Stimulated activated CD4-positive, alpha-beta T cell treated with anti-CD3 and anti-CD28 coated beads, TNF-alpha, amount 100 ng/mL, for 1 hour (primary cell): ENCODE data around the gene WFDC5.
"Not testable (repeated sequence)": the region's sequence is repeated elsewhere in the genome, so short reads cannot be mapped to it uniquely, and the experiment has no call there.

ENCODE experiments used
- DNase-seq, 3 donors: peaks; one replicate each; pipeline ENCODE4 v3.0.0-alpha.2; 2020; ENCODE audit warnings: low read depth in 3 of 3, low spot score in 1 of 3

Gene WFDC5

DNA sequence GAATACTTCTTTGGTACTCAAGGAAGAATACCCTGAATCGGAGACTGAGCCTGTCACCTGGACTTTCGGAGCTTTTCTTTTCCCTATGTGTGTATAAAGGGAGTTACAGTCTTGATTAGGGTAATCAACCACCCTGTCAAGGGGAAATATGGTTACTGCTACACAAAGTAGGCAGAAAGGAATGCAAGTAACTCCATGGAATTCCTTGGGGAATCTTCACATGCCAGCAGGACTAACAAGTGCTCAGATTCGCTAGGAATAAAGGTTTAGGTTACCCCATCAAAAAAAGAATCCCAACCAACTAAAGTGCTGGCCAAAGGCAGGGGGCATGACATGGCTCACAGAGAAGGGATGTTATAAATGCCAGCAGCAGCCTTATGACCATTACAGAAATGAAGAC lies 24.5 kb downstream of the WFDC5 start:
- DNase-seq = no peak

DNA sequence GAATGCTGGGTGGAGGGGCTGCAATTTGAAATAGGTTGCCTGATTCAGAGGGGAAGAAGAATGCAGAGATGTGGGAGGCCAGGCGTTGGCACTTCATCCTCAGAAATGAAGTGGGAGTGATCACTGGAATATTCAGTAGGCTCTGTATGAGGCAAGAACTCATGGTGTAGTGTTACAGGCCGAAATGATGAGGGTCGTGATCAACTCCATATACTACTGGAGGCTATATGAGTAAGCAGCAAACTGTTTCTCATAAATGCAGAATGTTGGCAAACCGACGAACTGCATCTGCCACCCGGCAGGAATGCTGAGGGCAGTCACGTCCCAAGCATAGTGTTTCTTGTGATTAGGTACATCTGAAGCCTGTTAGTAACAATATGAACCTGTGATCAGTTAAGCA lies 26.7 kb downstream of the WFDC5 start:
- no peak for DNase-seq

DNA sequence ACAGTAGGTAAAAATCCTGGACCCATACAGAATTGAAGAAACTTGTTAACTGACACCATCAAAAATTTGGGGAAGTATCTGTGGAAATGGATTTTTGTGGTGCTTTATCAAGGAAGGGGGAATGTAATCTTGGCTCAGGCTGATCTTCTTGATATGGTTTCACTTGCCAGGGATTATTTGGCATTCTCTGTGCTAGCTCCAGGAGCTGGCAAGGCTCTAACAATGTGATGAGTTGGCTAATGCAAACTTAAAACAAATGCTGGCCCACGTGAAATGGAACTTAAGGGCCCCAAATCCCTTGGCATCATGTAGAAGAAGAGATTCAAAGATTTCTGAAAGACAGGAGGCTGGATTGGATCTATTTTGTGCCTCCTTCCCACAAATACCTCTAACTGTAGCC lies 27.2 kb downstream of the WFDC5 start:
- DNase-seq = no peak

DNA sequence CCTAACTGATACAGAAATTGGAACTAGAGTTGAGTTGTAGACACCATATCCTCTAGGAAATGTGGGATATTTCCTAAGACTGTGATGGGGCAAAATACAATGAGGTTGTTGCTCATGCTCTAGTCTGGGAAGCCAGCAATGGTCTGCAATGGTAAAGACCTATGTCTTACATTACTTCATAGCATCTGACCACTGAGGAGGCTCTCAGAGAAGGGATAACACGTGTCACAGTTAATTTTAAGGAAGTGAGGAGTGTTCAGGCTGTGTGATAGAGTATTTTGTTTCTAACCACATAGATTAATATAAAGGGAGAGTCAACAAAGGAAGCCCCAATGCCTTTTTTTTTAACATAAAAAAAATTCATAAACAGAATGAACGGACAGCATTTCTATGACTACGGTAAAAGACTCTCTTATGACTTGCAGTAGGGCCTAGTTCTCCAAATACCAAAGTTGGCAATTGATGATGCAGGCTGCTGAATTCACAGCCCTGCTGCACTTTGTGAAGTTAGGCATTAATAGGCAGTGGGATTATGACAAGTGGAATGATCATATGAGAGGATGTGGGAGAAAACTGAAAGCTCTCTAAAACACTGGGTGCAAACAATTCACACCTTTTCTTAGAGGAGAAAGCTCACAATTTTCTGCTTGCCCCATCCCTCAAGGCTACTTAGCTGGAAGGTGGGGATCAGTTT lies 27.7 kb downstream of the WFDC5 start:
- no peak for DNase-seq

DNA sequence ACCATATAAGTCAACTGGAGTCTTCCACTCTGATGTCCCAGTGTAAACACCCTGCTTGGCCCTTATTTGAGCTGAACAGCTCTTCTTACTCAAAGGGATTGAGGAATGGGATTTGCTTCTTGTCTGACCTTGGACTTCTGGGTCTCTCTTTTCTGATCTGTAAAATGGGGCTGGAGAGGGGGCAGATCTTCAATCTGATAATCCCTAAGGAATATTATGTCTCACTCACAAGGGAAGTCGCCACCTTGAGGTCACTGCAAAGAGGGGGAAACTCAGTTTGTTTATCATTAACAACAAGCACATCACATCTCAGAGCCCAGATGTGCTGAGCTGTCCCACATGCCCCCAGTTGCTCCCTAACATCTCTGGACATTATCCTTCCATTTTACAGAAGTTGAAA lies 29.1 kb downstream of the WFDC5 start:
- no peak for DNase-seq

DNA sequence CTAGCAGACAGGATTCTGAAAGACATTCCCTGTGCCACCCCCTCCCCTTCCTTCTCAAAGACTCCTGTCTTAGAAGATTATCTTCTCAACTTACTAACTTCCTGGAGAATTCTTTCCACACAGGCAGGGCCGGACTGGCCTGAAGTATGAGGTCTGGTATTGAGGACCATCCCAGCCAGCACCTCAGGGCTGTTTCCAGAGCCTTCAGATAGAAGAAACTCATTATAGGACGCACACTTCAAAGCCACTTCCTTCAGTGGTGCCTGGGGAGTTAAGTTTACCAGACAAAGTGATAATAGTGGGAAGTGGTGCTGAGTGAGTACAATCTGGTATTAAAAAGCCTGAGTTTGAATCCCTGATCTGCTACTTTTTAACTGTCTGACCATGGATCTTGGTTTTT lies 29.7 kb downstream of the WFDC5 start:
- DNase-seq = no peak

DNA sequence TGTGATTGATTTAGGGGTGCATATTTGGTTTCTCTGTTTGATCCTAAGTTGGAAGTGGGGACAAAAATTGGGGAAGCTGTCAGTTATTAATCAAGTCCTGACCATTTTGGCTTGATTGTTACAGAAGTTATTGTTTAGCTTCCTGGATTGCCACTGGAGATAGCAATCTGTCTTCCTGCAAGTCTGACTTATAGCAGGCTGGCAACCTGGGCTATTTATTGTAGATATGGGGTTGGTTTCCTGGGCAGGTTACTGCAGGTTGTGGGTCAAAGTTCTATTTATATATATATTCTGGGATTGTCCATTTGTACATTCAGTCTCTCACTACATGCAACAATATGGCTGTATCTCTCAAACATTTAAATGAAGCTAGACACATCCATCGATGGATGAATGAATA lies 31.8 kb downstream of the WFDC5 start:
- no peak for DNase-seq

DNA sequence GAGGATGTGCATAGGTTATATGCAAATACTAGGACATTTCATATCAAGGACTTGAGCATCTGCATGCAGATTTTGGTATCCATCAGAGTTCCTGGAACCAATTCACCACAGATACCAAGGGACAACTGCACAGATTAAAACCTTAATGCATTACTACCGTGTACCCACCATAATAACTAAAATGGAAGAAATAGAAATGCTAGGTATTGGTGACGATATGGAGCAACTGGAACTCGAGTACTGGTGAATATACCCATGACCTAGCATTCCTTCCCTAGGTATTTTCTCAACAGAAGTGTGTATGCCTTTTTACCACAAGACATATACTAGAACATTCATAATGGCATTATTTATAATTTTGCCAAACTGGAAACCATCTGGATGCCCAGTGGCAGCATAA lies 32.5 kb downstream of the WFDC5 start:
- no peak for DNase-seq

DNA sequence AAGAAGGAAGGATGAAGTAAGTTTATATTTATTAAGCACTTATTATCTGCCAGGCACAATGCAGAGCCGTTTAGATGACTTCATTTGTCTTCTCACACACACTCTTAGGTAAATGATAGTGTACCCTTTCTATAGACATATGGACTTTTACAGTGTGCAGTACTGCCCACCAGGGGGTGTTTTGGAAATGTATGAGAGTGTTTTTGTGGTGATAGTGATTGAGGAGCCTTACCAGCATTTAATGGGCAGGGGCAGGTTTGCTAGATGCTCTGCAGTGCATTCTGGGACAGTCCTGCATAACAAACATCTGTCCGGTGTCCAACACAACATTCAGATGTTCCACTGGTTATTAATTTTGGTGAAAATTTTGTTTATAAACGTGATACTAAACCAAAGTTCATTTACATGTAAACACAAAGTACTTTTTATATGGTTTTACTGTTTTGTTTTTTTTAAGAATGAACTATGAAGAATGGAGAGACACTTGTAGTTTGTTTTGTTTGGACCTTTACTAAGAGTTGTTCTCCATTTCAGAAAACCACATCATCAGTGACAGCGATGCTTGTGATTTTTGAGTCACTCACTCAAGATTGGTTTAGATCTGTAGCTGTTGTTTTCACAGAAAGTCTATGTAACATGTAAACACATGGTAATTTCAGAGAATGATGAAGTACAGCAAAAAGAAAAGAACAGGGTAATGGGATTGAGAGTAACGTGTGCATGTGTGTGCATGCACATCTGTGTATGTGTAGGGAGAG lies 33.9 kb downstream of the WFDC5 start:
- DNase-seq = no peak

DNA sequence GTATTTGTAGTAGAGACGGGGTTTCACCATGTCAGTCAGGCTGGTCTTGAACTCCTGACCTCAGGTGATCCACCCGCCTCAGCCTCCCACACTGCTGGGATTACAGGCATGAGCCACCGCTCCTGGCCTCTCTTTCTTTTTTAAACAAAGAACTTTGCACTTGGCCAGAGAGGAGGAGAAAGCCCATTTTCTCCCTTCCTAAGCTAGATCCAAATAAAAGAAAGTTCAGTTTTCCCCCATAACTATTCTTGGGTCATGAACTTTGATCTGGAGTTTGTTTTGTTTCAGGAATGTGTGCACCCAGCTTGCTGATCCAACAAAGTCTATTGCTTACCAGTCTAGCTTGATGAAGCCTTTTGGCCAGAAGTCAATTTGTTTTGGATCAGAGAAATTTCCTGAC lies 37.4 kb downstream of the WFDC5 start:
- DNase-seq = no peak

DNA sequence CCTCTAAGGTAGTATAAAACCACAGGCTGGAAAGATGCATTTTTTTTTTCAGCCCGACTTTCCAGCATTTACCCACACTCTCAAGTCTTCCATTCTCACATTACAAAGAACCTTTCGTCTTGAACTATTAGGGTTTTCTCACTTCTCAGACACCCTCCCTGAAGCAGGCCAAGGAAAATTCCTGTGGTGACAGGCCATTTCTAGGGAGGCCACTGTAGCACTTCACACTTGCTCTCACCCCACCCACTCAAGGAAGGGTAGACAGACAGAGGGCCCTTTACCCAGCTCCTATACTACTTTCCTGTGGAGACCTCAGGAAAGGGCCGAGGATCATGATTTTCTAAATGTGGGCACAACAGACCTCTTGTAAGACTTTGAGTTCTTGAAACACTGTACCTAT lies 41.8 kb downstream of the WFDC5 start:
- DNase-seq = no peak

DNA sequence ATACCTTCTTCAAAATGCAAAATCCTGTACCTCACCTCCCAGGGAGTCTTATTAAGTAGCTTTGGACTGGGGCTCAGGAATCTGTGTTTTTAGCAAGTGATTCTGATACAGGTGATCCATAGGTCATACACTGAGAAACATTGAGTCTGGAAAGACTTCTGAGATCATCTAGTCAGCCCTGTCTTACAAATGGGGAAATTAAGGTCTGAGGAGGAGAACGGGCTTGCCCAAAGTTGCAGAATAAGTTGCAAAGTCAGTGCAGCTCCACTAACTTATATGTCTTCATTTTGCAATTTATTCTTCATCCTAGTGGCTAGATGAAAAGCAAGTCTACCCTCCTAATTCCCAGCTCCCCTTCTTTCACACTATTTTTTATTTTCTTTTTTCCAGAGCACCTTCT lies 42.9 kb downstream of the WFDC5 start:
- DNase-seq = no peak

DNA sequence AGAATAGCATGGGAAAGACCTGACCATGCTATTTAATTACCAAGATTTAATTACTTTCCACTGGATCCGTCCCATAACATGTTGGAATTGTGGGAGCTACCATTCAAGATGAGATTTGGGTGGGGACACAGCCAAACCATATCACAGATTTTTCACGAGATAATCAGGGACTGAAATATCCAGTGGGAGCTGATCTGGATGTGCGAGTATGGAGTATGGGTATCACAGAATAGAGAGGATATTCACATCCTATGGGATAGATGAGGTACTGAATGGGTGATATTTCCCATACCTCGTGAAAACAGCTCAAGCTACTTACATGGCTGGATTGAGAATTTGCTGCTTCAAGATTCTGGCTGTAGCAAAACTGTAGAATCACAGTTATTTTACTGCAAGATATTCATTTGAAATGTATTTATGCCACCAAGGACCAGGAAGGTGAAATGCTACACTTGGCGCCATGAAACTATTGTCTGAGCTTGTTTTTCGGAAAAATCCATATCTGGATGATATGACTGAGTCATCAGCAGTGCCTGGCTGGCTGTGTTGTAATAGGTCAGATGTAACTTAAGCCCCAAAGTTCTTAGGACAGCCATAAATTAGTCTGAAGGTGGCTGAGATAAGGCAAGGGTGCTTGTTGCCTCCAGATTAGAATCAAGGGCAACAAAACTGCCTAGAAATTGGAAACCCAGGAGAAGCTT lies 43.9 kb downstream of the WFDC5 start:
- no peak for DNase-seq

DNA sequence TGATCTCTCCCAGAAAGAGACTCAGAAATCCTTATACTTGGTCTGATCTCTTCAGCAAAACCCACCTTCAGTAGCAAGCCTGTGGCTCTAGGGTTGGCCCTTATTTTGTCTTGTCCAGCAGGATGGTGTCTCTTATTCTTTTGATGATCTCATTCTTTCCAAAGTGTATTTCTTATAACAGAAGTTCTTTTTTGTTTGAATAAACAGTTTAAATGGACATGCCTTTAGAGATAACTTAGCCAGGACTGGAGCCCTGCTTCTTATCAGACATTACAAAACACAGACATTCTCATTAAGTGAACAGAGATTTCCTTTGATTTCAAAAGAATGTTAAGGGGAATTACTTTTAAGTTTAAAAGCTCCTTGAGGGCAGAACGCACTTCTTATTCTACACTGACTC lies 45.7 kb downstream of the WFDC5 start:
- DNase-seq = no peak

DNA sequence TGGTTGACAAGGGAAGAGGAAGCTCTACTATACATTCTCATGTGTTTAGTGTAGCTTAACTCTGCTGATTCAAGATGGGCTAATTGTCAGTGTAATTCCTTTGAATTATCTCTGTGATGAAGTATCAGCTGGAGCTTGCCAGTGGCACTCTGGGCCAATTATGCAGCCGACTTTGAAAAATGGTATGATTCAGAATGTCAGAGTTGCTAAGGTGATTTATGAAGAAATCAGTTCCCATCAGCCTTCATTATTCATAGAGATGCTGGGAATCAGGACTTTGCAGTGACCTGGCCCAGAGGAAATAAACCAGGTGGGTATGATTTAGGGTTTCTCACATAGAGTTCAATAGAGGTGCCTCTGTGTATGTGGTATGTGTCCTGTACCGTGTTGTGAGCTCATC lies 47.4 kb downstream of the WFDC5 start:
- no peak for DNase-seq

DNA sequence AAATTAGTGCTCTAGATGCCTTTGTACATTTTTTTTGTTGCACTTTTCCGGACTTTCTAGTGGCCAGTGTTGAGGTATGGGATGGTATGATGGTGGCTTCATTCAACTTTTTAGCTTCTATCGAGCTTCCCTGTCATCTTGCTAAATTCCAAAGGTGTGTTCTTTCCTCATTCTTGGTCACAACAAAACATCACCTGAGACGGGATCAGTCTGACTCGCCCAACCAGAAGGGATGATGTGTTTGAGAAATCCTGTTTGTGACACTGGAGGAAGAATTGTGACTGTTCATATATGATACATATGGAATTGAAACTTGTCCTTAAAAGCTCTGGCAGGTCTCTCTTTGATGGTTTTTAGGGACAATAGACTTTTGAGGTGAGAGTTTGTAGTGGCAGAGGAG lies 47.9 kb downstream of the WFDC5 start:
- DNase-seq = no peak

DNA sequence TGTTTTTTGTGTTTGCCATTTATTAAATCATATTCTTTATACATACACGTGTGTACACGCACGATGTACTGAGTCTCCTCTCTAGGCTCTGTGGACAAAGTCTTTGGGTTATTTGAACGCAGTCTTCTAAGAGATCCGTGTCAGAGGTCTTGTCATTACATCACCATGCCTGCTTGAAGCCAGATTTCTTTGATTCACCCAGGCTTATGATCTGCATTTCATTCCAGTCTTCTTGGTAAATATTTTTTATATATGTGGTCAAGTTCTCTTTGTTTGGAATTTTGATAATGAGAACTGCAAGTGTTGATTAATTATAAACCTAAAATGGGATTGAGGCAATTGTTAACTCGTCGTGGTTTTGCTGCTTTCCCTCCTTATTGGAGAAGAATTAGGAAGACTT lies 48.6 kb downstream of the WFDC5 start:
- no peak for DNase-seq

DNA sequence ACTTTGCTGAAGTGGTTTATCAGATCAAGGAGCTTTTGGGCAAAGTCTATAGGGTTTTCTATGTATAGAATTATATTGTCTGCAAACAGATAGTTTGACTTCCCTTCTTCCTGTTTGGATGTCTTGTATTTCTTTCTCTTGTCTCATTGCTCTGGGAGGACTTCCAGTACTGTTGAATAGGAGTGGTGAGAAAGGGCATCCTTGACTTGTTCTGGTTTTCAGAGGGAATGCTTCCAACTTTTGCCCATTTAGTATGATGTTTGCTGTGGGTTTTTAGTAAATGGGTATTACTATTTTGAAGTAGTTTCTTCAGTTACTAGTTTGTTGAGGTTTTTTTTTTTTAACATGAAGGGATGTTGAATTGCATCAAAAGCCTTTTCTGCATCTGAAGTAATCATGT lies 50.2 kb downstream of the WFDC5 start:
- no peak for DNase-seq

DNA sequence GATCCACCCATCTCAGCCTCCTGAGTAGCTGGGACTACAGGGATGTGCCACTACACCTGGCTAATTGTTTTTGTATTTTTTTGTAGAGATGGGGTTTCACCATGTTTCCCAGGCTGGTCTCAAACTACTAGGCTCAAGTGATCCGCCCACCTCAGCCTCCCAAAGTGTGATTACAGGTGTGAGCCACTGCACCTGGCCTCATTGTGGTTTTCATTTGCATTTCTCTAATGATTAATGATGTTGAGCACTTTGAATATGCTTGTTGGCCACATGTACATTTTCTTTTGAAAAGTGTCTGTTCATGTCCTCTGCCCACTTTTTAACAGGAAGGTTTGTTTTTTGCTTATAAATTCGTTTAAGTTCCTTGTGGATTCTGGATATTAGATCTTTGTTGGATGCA lies 51.9 kb downstream of the WFDC5 start:
- DNase-seq = not testable (repeated sequence)

DNA sequence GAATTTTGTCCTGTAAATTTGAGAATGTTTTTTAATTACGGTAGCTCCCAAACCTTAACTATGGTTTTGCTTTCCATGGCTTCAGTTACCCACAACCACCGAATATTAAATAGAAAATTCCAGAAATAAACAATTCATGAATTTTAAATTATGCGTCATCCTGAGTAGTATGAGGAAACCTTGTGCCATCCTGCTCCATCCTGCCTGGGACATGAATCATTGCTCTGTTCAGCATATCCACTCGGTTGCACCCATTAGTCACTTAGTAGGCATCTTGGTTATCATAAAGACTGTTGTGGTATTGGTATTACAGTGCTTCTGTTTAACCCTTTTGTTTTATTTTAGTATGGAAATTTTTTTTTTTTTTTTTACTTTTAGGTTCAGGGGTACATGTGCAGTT lies 53.7 kb downstream of the WFDC5 start:
- no peak for DNase-seq

DNA sequence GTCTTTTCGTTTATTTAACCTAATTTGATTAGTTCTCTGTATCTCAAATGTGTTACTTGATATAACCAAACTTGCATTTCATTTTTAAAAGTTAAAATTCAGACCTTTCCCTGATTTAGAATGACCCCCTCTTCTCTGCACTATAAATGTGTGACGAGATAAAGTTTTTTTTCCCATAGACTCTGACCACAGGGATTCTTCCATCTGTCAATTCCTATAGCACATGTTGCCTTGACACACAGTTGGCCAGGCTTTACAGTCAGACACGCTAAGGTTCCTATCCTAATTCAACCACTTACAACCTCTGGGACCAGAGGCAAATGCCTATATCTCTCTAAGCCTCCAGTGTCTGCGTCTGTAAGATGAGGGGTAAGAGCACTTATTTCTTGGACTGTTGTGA lies 54.7 kb downstream of the WFDC5 start:
- no peak for DNase-seq
